DMS79 (cell line): ENCODE data around the gene SHISA2.

Experiments
- DNase-seq: peaks from one replicate; lab custom pipeline; 2025; lab: John Stamatoyannopoulos, UW

The SHISA2 gene

DNA sequence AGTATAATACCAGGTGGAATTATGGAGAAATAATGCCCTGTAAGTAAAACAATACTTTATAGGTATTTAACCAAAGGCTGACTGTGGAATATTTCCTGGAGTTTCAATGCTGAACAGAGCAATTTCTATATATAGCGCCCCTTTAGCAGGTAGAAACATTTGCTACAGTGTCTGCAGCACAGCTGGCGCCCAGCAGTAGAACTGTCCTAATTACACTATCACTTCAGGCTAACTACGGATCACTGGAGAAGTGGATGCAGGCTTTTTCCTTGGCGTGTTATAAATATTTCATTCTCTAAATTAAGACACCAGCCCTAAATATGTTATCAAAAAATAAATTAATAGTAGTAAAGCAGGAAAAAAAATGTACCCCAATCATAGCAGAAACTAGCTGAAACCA is 3.1 kb downstream of the SHISA2 start:
- no peak for DNase-seq

DNA sequence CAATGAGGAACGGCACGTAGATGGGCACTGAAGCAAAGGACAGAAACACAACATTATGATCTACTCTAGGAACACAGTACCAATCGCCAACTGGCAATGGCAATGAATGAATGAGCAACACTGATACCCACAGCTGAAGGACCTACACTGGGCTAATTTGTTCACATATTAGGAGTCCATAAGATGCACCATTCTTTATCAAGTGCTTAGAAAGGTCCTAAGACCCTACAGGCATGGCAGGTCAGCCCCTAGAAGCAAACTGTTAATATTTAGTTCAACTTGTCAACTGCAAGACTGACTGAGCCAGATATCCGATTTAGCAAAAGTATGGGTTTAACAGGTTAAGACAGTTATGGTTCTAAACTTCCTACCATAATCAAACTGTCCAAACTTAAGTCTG is 4.8 kb downstream of the SHISA2 start:
- DNase-seq: no peak

DNA sequence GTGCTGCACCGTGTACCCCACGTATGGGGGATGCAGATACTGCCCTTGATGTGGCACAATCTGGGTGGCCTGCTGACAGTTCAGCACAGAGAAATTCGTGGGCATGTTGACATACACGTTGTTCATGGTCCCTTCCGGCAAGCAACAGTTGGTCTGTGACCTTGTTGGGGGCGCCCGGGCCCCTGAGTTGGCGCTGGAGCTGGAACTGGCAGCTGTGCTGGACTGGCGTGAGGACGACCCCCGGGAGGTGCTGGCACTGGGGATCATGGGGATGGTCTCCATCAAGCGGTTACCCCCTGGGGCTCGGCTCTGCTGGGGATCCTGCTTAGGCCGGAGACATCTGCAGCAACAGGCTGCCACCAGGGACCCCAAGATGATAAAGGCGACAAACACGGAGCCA is 5.2 kb downstream of the SHISA2 start:
- DNase-seq: no peak

DNA sequence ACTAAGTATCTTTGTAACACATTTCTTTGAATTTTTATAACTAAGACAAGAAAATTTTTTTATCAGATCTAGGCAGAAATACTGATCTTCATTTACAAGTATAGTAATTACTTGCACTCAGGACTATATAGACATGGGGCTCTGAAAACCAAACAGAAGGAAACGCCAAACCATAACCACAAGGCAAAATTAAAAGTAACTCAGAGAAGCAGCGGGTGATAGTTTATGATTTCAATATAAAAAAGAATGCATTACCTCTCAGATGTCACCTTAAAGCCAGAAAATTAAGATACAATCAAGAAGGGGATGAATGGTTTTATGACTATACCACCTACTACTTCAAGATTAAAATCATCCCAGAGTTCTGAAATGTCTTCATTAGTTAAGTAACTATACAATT is 6.7 kb downstream of the SHISA2 start:
- no peak for DNase-seq

DNA sequence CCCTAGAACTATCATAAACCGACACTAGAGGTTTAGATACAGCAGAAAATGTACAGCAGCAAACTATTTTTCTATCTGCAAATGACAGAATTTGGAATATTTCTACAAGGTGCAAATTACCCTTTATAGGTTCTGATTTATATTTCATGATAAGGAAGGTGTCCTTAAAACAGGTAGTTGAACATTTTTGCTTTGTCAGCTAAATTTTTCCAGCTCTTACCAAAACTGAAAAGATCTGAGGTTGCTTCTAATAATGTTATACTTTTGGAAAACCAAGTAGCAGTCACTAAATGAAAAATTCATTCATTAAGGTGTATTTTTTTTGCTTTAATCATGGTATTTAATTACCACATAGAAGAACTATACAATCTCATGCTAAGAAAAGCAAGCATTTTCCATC is 9.0 kb downstream of the SHISA2 start:
- no peak for DNase-seq

DNA sequence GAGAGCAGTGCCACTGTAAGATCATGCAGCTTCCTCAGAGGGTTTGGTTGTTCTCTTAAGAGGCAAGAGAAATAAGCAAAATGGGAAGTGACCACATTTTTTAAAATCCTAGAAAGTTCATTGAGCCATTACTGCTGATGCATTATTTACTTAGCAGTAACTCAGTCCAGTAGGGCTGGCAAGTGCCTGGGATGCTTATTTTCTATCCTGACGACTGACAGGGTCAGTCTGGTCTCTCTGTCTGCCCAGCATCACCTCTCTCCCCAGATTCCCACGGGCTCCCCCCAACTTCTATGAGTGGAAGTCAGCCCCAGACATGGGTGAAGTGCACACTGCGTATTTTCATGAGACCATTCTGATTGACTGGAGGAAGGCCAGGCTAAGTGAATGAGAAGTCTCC is 10.4 kb downstream of the SHISA2 start:
- DNase-seq: no peak

DNA sequence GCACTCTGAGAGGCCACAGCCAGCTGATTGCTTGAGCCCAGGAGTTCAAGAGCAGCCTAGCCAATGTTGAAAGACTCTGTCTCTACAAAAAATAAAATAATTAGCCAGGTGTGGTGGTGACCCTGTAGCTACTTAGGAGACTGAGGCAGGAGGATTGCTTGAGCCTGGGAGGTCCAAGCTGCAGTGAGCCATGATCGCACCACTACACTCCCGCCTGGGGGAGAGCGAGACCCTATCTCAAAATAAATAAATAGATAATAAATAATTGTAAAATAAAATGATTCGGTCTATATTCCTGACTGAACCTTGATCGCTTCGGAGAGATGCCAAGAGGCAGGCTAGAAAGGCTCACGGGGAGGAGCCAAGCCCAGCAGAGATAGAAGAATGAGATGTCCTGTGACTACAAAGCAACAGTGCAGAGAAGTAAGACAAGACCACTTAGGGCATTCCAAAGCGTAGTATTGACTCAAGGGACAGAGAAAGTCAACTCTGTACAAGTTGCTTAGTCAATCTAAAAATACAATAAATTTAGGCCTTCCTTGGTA is 12.8 kb downstream of the SHISA2 start:
- DNase-seq: no peak

DNA sequence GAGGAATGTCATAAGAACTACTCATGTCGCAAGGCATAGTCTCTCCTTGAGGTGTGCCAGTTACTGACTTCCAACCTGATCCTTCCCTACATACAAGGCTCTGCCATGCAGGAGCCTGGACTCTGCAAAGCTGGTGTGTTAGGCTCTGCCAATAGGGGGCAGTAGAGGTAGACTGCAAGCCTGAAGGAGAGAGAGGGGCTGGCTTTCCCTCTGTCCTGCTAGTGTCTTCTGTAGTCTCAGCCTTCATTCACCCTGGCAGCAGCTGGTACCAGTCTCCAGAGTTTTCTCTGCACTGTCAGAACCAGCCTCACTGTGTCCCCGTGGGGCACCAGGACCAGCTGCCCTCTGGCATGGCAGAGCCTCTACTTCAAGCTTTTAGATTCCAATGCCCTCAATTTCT is 14.5 kb downstream of the SHISA2 start:
- DNase-seq: no peak

DNA sequence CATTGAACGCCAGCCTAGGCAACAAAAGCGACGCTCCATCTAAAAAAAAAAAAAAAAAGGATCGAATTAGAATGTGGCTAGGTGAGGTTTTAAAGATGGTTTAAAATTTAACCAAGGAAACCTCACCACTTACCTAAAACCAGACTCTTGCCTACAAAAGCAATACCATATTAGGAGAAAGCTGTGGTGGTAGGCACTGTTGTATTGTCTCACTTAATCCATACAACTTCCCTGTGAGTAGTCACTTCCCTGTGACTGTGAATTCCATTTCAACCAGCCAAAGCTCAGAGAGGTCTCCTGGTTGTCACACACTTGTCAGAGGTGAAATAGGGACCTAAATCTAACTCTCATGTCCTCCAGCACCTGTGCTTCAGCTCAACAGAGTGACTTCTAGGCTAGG is 15.4 kb downstream of the SHISA2 start:
- DNase-seq: no peak

DNA sequence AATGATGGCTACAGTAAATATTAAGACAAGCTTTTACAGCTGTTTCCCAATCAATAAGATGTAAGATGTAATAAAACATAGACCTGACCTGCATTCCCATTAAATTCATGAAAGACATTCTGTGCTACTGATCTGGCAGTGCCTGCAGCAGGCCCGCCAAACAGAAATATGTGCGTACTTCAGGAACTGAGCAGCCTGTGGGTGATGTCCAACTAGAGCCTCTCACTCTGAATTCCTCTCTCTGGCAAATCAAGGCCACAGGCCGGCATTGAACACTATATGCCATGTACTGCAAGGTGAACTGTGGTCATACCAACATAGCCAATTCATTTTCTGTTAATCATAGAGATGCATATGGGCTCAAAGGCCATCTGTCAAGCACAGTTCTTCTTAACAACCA is 17.8 kb downstream of the SHISA2 start:
- DNase-seq: no peak

DNA sequence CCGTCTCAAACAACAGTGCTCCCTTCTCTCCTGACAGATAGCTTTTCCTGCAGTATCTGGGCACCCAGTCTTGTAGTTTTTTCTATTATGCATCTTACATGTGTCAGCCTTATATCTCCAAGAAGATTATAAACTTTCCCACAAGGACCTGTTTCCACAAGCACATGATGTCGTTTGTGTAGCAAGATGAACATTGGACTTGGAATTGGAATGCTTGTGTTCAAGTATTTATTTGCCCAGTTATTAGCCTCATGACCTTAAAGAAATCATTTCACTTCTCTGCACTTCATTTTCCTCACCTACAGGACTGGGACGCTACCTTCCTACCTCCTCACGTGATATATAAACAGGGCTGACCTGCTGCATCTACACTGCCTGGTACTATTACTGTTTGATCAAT is 21.5 kb downstream of the SHISA2 start:
- DNase-seq: no peak

DNA sequence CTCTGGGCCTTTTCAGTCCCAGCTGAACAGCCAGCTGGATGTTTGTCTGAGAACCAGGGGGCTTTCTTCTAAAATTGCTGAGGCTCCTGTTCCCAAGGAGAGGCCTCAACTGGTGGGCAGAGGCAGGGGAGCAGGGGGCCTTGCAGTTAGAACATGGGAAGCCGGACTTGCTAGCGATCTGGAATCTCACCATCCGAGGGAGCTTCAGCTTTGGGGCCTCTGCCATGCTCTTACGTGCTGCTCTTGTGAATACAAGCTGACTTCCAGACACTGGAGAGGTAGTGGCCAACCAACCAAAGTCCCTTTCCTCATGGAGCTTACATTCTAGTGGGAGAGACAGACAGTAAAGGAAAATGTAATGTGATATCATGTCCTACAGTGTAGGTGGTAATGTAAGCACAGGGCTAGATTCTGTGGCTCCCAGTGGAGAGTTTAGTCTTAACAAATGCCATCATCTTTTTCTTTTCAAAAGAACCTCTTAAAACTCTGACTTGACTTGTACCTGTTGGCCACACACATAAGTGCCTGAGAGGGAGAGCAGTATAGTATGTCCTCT is 22.2 kb downstream of the SHISA2 start:
- no peak for DNase-seq

DNA sequence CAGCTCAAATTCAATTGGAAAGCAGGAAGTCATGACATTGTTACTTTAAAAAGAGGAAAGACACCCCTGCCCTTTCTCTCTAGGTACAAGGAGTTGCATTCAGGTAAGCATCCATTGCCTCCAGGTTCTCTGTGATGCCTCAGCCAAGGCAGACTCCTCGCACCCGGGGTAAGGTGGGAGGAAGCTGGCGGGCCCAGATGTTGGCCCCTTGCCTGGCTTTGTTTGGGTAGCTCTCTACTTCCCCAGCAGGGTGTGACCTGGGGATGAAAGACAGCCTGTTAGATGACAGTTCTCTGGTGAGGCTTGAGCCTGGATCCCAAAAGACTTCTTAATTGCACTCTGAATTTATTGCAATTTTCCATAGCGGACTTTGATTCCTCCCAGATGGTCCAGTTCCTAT is 25.6 kb downstream of the SHISA2 start:
- no peak for DNase-seq

DNA sequence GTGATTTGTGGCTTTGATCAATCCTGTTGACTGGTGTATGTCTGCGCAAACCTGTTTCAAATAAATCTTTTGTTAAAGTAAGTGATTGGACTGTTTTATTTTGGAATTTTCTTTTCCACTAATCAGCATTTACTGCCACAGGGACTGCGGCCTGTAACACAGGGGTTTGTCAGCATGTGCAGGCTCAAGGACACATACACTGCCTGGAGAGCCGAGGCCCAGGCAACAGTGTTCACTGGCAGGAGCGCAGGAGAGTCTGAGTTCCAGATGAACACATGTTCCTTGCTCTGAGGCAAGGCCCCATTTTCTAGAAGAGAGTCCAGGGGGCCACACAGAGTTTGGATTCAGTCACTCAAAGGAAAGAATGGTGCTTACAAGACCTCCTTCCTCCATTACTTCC is 26.0 kb downstream of the SHISA2 start:
- no peak for DNase-seq

DNA sequence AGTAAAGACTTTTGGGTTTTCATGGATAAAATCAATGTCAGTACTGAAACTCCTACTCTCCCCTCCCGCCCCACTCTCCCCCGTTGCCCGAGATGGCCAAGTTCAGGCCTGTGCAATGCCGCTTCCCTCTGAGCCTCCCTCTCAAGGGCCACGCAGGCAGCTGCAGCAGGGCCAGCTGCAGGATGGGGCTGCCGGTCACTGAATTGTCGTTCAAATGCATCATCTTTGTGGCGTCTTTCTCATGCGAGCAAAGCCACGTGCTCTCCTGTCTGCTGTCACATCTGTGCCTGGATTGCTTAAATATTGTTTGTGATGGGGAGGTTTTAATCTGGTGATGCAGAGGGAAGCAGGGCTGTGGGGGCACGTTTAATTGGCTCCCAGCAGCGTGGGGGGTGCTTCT is 26.6 kb downstream of the SHISA2 start:
- DNase-seq: no peak

DNA sequence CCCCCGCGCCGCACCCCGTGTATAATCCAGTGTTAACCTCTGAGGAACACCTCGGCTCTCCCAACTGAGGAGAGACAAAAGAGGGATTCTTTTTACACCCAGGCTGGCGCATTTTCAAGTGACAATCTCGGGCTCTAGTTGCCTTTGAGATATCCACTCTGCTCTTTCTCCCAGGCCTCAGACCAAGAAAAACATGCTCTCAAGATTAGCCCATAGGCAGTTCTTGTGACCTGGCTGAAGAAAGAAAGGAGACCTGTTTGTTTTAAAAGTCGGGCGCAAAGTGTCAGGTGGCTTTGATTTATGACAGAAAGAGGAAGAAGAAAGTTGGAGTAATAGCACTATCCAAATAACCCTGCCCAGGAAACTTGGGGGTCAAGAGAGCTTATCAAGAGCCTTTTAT is 27.3 kb downstream of the SHISA2 start:
- no peak for DNase-seq

DNA sequence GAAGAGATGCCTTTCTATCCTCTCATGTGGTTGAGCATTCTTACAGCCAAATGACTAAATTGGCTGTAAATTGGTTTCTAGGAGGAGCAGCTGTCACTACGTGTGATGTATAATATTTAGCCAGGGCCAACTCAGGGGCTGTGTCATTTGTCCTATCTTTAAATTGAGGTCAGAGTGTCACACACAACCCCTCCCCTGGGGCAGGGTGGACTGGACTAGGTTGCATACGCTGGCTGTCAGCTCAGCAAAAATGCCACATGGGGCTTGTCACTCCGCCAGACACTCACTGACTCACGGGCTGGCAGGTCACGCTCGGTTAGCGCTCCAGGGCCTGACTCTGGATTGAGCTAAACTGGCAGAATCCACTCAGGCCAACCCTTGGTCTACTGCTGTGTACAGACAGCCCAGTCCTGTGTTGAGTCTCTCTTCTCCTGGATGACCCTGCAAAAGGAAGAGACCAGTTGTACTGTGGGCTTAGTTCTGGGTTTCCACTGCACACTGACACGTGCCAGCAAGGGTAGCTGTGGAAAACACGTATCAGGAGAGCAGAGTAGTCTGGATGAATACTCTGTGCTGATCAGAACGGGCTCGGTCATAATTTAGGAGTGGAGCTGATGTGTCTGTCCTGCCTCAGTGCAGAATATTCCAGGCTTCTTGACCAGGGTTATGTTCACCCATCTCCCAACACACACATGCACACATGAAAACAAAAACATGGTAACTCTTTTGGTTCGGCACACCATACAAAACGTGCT is 29.1 kb downstream of the SHISA2 start:
- DNase-seq: peak; percentile 73

DNA sequence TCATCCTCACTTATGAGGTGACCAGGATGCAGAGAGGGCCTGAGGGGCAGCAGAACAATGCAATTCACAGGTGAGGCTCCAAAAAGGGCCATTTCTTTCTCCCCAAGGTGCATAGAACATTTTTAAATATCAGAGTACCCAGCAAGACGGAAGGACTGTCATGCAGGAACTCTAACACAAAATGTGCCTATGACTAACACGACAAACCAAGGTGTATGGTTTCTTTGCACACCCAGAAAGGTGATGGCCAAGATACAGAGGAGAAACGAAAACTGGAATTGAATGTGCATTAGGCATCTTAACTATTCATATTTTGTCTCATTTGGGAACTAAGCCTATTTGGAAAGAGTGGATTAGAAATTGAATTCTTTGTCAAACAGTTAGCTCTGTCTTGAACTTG is 29.9 kb downstream of the SHISA2 start:
- DNase-seq: no peak

DNA sequence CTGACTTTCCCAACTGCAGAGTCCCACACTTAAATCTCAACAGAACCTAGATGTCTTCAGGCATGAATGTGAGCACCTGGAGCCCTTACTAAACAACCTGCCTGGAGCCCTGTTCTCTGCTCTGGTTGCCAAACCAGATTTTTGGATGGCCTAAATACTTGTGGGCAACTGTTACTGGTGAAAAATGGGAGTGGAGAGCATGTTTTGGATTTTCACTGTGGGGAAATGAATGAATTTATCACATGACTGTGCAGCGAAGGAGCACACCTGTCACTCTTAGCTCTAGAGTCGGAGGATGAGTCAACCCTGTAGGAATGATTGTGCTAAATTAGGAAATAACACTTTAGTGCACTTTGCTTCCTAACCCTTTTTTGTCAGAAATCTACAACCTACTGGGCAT is 30.3 kb downstream of the SHISA2 start:
- DNase-seq: no peak

DNA sequence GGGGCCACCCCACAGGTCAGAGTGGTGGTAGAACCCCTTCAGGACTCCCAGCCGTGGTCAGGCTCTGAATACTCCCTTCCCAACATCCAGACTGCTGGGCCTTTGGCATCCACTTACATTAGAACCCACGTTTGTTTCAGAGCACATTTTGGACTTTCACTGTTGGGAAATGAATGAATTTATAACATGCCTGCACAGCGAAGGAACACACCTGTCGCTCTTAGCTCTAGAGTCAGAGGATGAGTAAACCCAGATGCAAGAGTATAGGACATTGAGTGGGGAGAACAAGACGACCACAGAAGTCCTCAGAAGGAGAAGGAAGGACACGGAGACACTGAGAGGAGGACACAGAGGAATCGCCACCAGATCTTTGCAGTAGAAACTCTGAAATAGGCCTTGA is 30.9 kb downstream of the SHISA2 start:
- no peak for DNase-seq

DNA sequence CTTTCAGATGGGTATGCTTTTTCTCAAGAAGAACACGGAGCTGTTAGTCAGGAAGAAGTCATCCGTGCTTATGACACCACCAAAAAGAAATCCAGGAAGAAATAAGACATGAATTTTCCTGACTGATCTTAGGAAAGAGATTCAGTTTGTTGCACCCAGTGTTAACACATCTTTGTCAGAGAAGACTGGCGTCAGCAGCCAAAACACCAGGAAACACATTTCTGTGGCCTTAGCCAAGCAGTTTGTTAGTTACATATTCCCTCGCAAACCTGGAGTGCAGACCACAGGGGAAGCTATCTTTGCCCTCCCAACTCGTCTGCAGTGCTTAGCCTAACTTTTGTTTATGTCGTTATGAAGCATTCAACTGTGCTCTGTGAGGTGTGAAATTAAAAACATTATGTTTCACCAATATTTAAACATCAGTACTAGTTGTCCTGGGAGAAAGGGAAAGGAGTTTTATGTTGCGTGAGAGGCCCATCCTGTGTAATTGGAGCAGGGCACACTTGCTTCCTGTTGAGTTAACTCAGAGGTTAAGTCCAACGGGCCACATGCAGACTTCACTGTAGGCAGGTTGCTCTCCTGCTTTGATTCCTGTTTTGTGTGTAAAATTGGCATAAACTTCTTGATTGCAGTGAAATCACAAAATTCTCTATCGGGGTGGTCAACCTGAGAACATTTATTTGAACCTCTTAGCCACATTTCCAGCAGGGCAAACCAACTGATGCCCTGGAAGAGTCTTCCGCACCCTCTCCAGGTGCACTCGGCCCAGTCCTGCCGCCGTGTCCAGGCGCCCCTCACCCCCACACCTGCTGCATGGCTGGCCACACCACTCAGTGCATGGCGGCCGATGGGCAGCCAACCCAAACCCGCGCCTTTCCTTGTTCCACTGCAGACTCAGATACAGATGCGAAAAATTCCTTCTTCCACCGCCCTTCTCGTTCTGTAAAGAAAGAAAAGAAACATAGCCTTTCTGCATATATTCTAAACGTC is 31.6 kb downstream of the SHISA2 start:
- DNase-seq: no peak

DNA sequence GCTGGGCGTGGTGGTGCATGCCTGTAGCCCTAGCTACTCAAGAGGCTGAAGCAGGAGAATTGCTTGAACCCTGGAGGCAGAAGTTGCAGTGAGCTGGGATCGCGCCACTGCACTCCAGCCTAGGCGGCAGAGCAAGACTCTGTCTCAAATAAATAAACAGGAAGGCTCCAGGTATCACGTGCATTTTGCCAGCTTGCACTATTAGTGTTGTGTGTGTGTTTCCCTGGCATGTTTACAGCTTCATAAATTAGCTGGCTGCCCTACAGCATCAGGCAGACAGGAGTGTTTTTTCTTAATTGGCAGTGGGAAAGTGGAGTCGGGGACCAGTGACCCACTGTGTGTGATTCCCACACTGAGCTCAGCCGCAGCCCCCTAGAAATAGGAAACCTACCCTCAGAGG is 32.6 kb downstream of the SHISA2 start:
- no peak for DNase-seq
